H1 (cell line): ENCODE results near the gene MORF4L1. TPM values are rescaled to one million over a fixed set of nuclear protein-coding genes. Genes with fewer than 3 reads are reported as not detected.

Source experiments
- CTCF ChIA-PET: fragments of 300-600 bp; sonication (Branson Sonifier 250); formaldehyde crosslinking; loops from one replicate; lab custom pipeline; 2021; ENCODE audit not compliant: partially characterized antibody; lab: Charles Lee
- POLR2A ChIA-PET: fragments of 300-600 bp; sonication (Branson Sonifier 250); formaldehyde crosslinking; loops from one replicate; lab custom pipeline; 2021; ENCODE audit warnings: inconsistent platforms; ENCODE audit not compliant: partially characterized antibody; lab: Charles Lee
- DNase-seq, 2 experiments: peaks; one replicate each; pipeline versions ENCODE4 v3.0.0 to v3.0.0-alpha.2; 2010 to 2022; ENCODE audit warnings: low spot score in 2 of 2, low read depth in 1 of 2, mixed read lengths in 1 of 2
- FAIRE-seq: peaks from 2 replicates; lab custom pipeline; 2011; peaks lifted over from hg19 to GRCh38; lab: Jason Lieb, UNC
- H2AFZ ChIP-seq: 2 replicates; pipeline ENCODE4 v1.8.1; 2012; ENCODE audit warnings: low read length, inconsistent platforms
- H2AK5ac ChIP-seq: 2 replicates; pipeline ENCODE4 v1.6.1; 2013; ENCODE audit warnings: low read depth, low read length
- H2BK120ac ChIP-seq: replicated peaks from 2 replicates; pipeline ENCODE3; 2013; ENCODE audit warnings: low read depth, low read length, inconsistent platforms
- H2BK12ac ChIP-seq: 2 replicates; pipeline ENCODE4 v1.6.1; 2013; ENCODE audit warnings: low read depth, low read length
- H2BK15ac ChIP-seq: 2 replicates; pipeline ENCODE4 v1.6.1; 2013; ENCODE audit warnings: low read length
- H2BK20ac ChIP-seq: 2 replicates; pipeline ENCODE4 v1.6.1; 2013; ENCODE audit warnings: low read length
- H2BK5ac ChIP-seq: 2 replicates; pipeline ENCODE4 v1.6.1; 2013; ENCODE audit warnings: low read depth, low read length
- H3K14ac ChIP-seq: 2 replicates; pipeline ENCODE4 v1.6.1; 2013; ENCODE audit warnings: inconsistent platforms; ENCODE audit not compliant: insufficient read length
- H3K18ac ChIP-seq: 2 replicates; pipeline ENCODE4 v1.6.1; 2013; ENCODE audit warnings: low read length; ENCODE audit errors: extremely low read depth
- H3K23ac ChIP-seq: 2 replicates; pipeline ENCODE4 v1.6.1; 2013; ENCODE audit warnings: inconsistent platforms; ENCODE audit not compliant: insufficient read length
- H3K23me2 ChIP-seq: 2 replicates; pipeline ENCODE4 v1.6.1; 2013; ENCODE audit warnings: low read depth, low read length
- H3K27ac ChIP-seq: 2 replicates; pipeline ENCODE4 v1.6.1; 2011; ENCODE audit warnings: low read depth, low read length, inconsistent platforms
- H3K27me3 ChIP-seq, 4 experiments: replicated peaks in 1 of 4; 1 replicate in 1 of 4; 2 replicates in 3 of 4; pipeline versions ENCODE4 v1.6.1 to v1.8.1; 2011 to 2013; ENCODE audit warnings: low read length in 3 of 4, mild to moderate bottlenecking in 3 of 4, inconsistent platforms in 2 of 4, mixed read lengths in 2 of 4, moderate library complexity in 1 of 4; ENCODE audit not compliant: control insufficient read depth in 3 of 4, insufficient read depth in 3 of 4; ENCODE audit errors: extremely low read depth in 1 of 4
- H3K36me3 ChIP-seq, 4 experiments: 2 replicates each; pipeline versions ENCODE4 v1.6.1 to v1.8.1; 2011 to 2013; ENCODE audit warnings: mild to moderate bottlenecking in 4 of 4, low read length in 3 of 4, moderate library complexity in 2 of 4, control low read depth in 1 of 4, inconsistent platforms in 1 of 4; ENCODE audit not compliant: insufficient read depth in 4 of 4, control insufficient read depth in 2 of 4
- H3K4ac ChIP-seq: replicated peaks from 2 replicates; pipeline ENCODE3; 2013; ENCODE audit warnings: low read length, low read depth, mixed read lengths, inconsistent platforms; ENCODE audit not compliant: insufficient read length
- H3K4me1 ChIP-seq, 4 experiments: replicated peaks in 1 of 4; 1 replicate in 1 of 4; 2 replicates in 3 of 4; pipeline versions ENCODE4 v1.6.1 to v1.8.1; 2011 to 2013; ENCODE audit warnings: low read length in 3 of 4, inconsistent platforms in 2 of 4, mixed read lengths in 1 of 4; ENCODE audit not compliant: insufficient read depth in 4 of 4, control insufficient read depth in 3 of 4
- H3K4me2 ChIP-seq, 2 experiments: 2 replicates each; pipeline versions ENCODE4 v1.6.1 to v1.8.1; 2011 to 2013; ENCODE audit warnings: low read depth in 2 of 2, low read length in 2 of 2, control low read depth in 1 of 2, inconsistent platforms in 1 of 2, mild to moderate bottlenecking in 1 of 2; ENCODE audit not compliant: insufficient read depth in 1 of 2
- H3K4me3 ChIP-seq, 4 experiments: fragments of 200-600, 300-600 bp in 1 of 4; sonication (generic), shearing (Covaris generic), sonication (Bioruptor Twin) in 1 of 4; 2 replicates each; pipeline versions ENCODE4 v1.5.1 to v1.8.1; 2011 to 2016; ENCODE audit warnings: low read length in 4 of 4, low read depth in 3 of 4, control low read depth in 2 of 4, inconsistent platforms in 2 of 4, mild to moderate bottlenecking in 2 of 4, mixed read lengths in 1 of 4, moderate library complexity in 1 of 4; ENCODE audit not compliant: insufficient read depth in 2 of 4; ENCODE audit errors: extremely low read depth in 1 of 4
- H3K56ac ChIP-seq: replicated peaks from 2 replicates; pipeline ENCODE3; 2013; ENCODE audit warnings: low read depth, mild to moderate bottlenecking, mixed read lengths, low read length, inconsistent platforms; ENCODE audit not compliant: insufficient read length
- H3K79me1 ChIP-seq: 2 replicates; pipeline ENCODE4 v1.6.1; 2013; ENCODE audit warnings: low read depth, low read length, control low read depth
- H3K79me2 ChIP-seq, 2 experiments: 2 replicates each; pipeline versions ENCODE4 v1.6.1 to v1.8.1; 2012 to 2013; ENCODE audit warnings: low read length in 2 of 2, mild to moderate bottlenecking in 2 of 2, inconsistent platforms in 1 of 2; ENCODE audit not compliant: insufficient read depth in 2 of 2, control insufficient read depth in 1 of 2
- H3K9ac ChIP-seq, 4 experiments: replicated peaks in 1 of 4; 1 replicate in 1 of 4; 2 replicates in 3 of 4; pipeline versions ENCODE4 v1.6.1 to v1.8.1; 2011 to 2013; ENCODE audit warnings: low read depth in 3 of 4, low read length in 3 of 4, control low read depth in 2 of 4, mild to moderate bottlenecking in 2 of 4, moderate library complexity in 2 of 4, inconsistent platforms in 1 of 4; ENCODE audit errors: extremely low read depth in 1 of 4
- H3K9me3 ChIP-seq, 2 experiments: 2 replicates each; pipeline versions ENCODE4 v1.6.1 to v1.8.1; 2012 to 2013; ENCODE audit warnings: mild to moderate bottlenecking in 2 of 2, moderate library complexity in 2 of 2, control low read depth in 1 of 2, inconsistent platforms in 1 of 2, low read depth in 1 of 2, low read length in 1 of 2, mixed read lengths in 1 of 2; ENCODE audit not compliant: insufficient read depth in 2 of 2
- H4K20me1 ChIP-seq, 2 experiments: replicated peaks in 1 of 2; 2 replicates each; pipeline versions ENCODE3 to v1.8.1; 2011 to 2013; ENCODE audit warnings: inconsistent platforms in 2 of 2, low read length in 2 of 2, mild to moderate bottlenecking in 1 of 2; ENCODE audit not compliant: insufficient read depth in 2 of 2, control insufficient read depth in 1 of 2
- H4K5ac ChIP-seq: 2 replicates; pipeline ENCODE4 v1.6.1; 2013; ENCODE audit warnings: low read length, low read depth, mixed read lengths, inconsistent platforms; ENCODE audit not compliant: insufficient read length
- H4K8ac ChIP-seq: 2 replicates; pipeline ENCODE4 v1.8.0; 2013; ENCODE audit warnings: mild to moderate bottlenecking, moderate library complexity, low read length, inconsistent platforms; ENCODE audit not compliant: insufficient read depth; ENCODE audit errors: extremely low read depth
- H4K91ac ChIP-seq: replicated peaks from 2 replicates; pipeline ENCODE3; 2013; ENCODE audit warnings: low read length, mixed read lengths, inconsistent platforms; ENCODE audit not compliant: insufficient read length
- CEBPB ChIP-seq: IDR thresholded peaks from 2 replicates; pipeline ENCODE4 v1.6.1; 2012; ENCODE audit warnings: low read depth, low read length
- WGBS, 2 experiments: shearing (Covaris generic) in 1 of 2; methylation state at CpG; one replicate each; pipeline versions ENCODE4 v1.1.6 to v1.1.7; 2013 to 2015; ENCODE audit warnings: low lambda C conversion rate in 2 of 2, mixed read lengths in 2 of 2, inconsistent platforms in 1 of 2, low coverage in 1 of 2, missing lambda C conversion rate in 1 of 2; ENCODE audit not compliant: insufficient replicate concordance in 2 of 2, insufficient coverage in 1 of 2, insufficient read length in 1 of 2; ENCODE audit errors: extremely low coverage in 1 of 2, missing lambda C conversion rate in 1 of 2; 5-methylcytosine and 5-hydroxymethylcytosine counted together
- polyA plus RNA-seq, 7 experiments: library from polyadenylated mRNA; depleted of rRNA in 3 of 7; stranded (reverse) in 5 of 7; unstranded in 2 of 7; fragments of >200 nt in 5 of 7; fragments of 200-250 nt in 2 of 7; gene quantifications; 1 replicate in 5 of 7; 2 replicates in 1 of 7; 4 replicates in 1 of 7; pipeline versions ENCODE4 v1.2.1 to v1.2.3, GENCODE V29; 2011 to 2013; ENCODE audit warnings: missing spikeins in 2 of 7, mixed read lengths in 2 of 7
- total RNA-seq: library from RNA; stranded (reverse); fragmentation: NEBNext Ultra II Directional; extraction: Animal tissue kit (Norgen Biotek cat#: 25700); gene quantifications from 2 replicates; pipeline ENCODE4 v1.2.1, GENCODE V29; 2021

MORF4L1 gene
- total and polyA plus RNA-seq, 2 of the 8 experiments (the other 6 are each of a cell fraction or from before 2014, with no cell fraction given): 260 to 533 TPM

DNA sequence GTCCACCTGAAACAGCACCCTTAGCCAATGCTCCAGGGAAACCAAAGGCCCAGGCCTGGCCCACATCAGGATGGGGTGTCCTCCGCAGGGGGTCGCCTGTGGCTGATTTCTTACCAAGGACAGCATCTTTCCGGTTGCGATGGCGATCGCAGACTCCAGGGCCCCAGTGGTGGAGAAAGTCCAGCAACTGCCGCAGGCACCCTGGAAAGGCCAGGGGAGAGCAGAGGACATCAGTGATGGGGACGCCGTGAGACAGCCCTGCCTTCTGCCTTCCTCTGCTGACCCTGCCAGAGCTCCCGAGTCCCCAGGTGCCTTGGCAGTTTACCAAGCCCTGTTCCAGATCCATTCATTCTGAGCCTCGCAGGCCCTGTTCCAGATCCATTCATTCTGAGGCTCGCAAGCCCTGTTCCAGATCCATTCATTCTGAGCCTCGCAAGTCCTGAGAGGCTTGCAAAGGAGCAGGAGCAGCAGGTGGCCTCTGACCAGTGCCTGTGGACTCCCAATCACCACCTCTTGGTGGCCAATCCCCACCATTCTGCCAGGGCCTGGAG lies 59.6 kb downstream of the MORF4L1 start:
- Histone ChIP-seq H2BK120ac (no peak overlapping the region), H2BK20ac (no peak overlapping the region), H3K27ac (no peak overlapping the region), H3K79me1 (no peaks in the 10 kb centered on the region), H3K4me1 (no peaks in the 10 kb centered on the region), H3K9me3 (no peaks in the 10 kb centered on the region), H2BK12ac (no peak overlapping the region), H3K4me3 (no peak overlapping the region), H3K79me2 (no peaks in the 10 kb centered on the region), H4K8ac (no peak overlapping the region), H3K18ac (no peak overlapping the region), H3K56ac (no peak overlapping the region), H4K5ac (no peak overlapping the region), H3K9ac (no peak overlapping the region), H2AK5ac (no peak overlapping the region), H2AFZ (no peak overlapping the region), H3K27me3 (no peaks in the 10 kb centered on the region; a peak in 1 of 7 replicates), H3K4me2 (no peak overlapping the region), H4K91ac (no peak overlapping the region)
- CTCF ChIA-PET: interaction anchor here (1.1 to 2.3 kb wide), 4 partner anchors 8 to 75 kb away, joined by 3 to 8 read pairs (median 6); no protein-coding TSS in a partner anchor
- POLR2A ChIA-PET: interaction anchor here (0.7 kb wide), 1 partner anchor 11 kb away, joined by 4 read pairs; no protein-coding TSS in a partner anchor
- no peak for FAIRE-seq
- TF ChIP-seq CEBPB: no peak
- TF ChIP-seq, all 59 proteins: peak for 0
- no peak for DNase-seq
- 94% methylated on average over 13 of the region's 13 CpGs; no CpG with 5 or more reads in 1 of the 2 experiments for WGBS, 2 experiments
- Histone ChIP-seq H3K4ac (no peak overlapping the region), H4K20me1 (peaks cover 0 to 2% of the 10 kb centered on the region in 2 experiments), H3K23me2 (no peaks in the 10 kb centered on the region), H3K23ac (no peak overlapping the region), H2BK5ac (no peak overlapping the region), H3K36me3 (peaks cover 0 to 6% (median 0%) of the 10 kb centered on the region in 4 experiments; a peak in 2 of 8 replicates), H2BK15ac (no peak overlapping the region), H3K14ac (no peak overlapping the region)
